ENCODE measurements around the gene EBLN1.

GRCh38 chr10:22253580-22253882 is 35.7 kb upstream of the EBLN1 start:
- TF ChIP-seq, protein P1, sequence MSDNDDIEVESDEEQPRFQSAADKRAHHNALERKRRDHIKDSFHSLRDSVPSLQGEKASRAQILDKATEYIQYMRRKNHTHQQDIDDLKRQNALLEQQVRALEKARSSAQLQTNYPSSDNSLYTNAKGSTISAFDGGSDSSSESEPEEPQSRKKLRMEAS (IDR thresholded peaks at IDR 0.05) = no peak
- no peak for TF ChIP-seq TAF1 (IDR thresholded peaks at IDR 0.05; ENCODE audit: low read depth)
- no peak for TF ChIP-seq CREB1 (IDR thresholded peaks at IDR 0.05; ENCODE audit: low read depth)
- no peak for TF ChIP-seq EP300 (IDR thresholded peaks at IDR 0.05; ENCODE audit: borderline replicate concordance)
- no peak for TF ChIP-seq RAD21 (IDR thresholded peaks at IDR 0.05; ENCODE audit: low read depth)
- TF ChIP-seq REST (IDR thresholded peaks at IDR 0.05; ENCODE audit: low read depth) = no peak
- TF ChIP-seq, protein P2, sequence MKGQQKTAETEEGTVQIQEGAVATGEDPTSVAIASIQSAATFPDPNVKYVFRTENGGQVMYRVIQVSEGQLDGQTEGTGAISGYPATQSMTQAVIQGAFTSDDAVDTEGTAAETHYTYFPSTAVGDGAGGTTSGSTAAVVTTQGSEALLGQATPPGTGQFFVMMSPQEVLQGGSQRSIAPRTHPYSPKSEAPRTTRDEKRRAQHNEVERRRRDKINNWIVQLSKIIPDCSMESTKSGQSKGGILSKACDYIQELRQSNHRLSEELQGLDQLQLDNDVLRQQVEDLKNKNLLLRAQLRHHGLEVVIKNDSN (IDR thresholded peaks at IDR 0.05) = no peak
- no peak for TF ChIP-seq ZBTB7A (IDR thresholded peaks at IDR 0.05; ENCODE audit: low read depth)
- no peak for TF ChIP-seq NFIC (IDR thresholded peaks at IDR 0.05)
- no peak for TF ChIP-seq YY1 (IDR thresholded peaks at IDR 0.05; ENCODE audit: low read depth)
- no peak for TF ChIP-seq CEBPB (IDR thresholded peaks at IDR 0.05)
- no peak for TF ChIP-seq FOXM1 (IDR thresholded peaks at IDR 0.05; ENCODE audit: borderline replicate concordance, low read depth)
